Breast epithelium (tissue), 3 donors: Measurements from ENCODE around the gene DDOST.

Source experiments
- POLR2A ChIP-seq: fragments of 450-650 bp; IDR thresholded peaks from one replicate; pipeline ENCODE4 v1.6.1; 2016; ENCODE audit warnings: antibody characterized with exemption, mild to moderate bottlenecking, moderate library complexity
- POLR2AphosphoS5 ChIP-seq, 3 donors: sonication (generic); formaldehyde crosslinking; IDR thresholded peaks; one replicate each; pipeline ENCODE4 v1.6.1; 2017; ENCODE audit warnings: antibody characterized with exemption in 3 of 3
- TF ChIP-seq, protein P1 (sequence below), 3 donors: fragments of 450-650 bp; IDR thresholded peaks; one replicate each; pipeline ENCODE4 v1.5.1; 2016 to 2017; ENCODE audit warnings: antibody characterized with exemption in 3 of 3, mild to moderate bottlenecking in 3 of 3, moderate library complexity in 3 of 3

DNA sequence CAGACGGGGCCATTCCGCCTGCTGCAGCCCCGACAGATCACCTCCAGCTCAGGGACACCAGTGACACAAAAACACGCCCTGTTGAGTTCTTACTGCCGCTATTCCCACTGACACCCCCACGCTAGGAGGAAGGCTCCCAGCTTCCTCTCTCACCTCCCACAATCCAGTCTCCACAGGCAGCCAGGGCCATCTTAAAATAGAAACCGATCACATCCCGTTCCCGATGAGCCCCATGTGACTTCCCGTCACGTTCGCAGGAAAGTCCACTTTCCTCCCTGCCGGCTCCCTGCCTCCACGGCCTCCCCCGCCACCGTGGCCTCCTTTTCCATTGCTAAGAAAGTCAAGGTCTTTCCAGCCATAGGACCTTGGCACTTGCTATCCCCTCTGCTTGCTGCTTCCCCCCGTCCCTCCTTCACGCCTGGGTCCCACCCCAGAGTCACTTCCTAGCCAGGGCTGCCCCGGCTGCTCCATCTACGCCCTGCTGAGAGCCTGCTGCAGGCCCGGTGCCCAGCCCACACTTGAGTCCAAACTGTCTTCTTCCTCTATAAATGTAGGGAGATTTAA is 24.0 kb upstream of the DDOST start:
- TF ChIP-seq, protein P1, sequence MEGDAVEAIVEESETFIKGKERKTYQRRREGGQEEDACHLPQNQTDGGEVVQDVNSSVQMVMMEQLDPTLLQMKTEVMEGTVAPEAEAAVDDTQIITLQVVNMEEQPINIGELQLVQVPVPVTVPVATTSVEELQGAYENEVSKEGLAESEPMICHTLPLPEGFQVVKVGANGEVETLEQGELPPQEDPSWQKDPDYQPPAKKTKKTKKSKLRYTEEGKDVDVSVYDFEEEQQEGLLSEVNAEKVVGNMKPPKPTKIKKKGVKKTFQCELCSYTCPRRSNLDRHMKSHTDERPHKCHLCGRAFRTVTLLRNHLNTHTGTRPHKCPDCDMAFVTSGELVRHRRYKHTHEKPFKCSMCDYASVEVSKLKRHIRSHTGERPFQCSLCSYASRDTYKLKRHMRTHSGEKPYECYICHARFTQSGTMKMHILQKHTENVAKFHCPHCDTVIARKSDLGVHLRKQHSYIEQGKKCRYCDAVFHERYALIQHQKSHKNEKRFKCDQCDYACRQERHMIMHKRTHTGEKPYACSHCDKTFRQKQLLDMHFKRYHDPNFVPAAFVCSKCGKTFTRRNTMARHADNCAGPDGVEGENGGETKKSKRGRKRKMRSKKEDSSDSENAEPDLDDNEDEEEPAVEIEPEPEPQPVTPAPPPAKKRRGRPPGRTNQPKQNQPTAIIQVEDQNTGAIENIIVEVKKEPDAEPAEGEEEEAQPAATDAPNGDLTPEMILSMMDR (IDR thresholded peaks at IDR 0.05): no peak
- no peak for TF ChIP-seq POLR2AphosphoS5 (IDR thresholded peaks at IDR 0.05)
- TF ChIP-seq POLR2A: no peak
